ENCODE measurements around the gene PDXDC1.
"Not testable (repeated sequence)": the region's sequence is repeated elsewhere in the genome, so short reads cannot be mapped to it uniquely, and the experiment has no call there.

PDXDC1 gene

DNA sequence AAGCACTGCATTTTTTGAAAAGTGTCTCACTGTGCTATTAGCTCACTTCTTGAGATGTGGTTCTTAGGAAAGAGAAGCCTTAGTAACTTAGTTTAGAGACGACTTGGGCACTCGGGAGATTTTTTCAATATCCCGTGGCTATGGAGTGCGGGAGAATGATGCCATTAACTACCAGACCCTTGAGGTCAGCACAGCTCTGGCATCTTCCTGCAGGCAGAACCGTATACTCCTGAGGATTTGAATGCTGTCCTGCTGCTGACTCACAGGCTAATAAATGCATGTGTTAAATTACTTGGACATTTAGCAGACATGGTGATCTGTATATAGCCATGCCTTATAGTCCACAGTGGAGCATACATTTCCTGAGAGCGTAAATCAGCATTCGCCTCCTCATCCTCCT, 46.6 kb downstream of the PDXDC1 start:
- DNase-seq, result not testable (repeated sequence)

DNA sequence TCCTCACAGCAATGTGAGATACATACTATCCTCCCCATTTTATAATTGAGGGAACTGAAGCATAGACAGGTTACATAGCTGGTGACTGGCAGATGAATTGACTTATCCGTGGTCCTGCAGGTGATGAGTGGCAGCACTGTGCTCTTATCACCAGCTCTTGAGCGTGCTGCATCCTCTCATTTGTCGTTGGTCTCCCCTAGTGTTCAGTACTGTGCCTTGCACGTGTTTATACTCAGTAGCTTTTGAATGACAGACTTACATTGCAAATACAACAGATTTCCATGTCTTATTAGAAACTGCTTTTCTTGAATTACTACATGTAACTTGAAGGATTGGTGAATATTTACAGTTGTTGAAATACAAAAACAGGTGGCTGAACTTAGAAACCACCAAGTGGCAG, 47.4 kb downstream of the PDXDC1 start:
- peak; percentile 27 for DNase-seq

DNA sequence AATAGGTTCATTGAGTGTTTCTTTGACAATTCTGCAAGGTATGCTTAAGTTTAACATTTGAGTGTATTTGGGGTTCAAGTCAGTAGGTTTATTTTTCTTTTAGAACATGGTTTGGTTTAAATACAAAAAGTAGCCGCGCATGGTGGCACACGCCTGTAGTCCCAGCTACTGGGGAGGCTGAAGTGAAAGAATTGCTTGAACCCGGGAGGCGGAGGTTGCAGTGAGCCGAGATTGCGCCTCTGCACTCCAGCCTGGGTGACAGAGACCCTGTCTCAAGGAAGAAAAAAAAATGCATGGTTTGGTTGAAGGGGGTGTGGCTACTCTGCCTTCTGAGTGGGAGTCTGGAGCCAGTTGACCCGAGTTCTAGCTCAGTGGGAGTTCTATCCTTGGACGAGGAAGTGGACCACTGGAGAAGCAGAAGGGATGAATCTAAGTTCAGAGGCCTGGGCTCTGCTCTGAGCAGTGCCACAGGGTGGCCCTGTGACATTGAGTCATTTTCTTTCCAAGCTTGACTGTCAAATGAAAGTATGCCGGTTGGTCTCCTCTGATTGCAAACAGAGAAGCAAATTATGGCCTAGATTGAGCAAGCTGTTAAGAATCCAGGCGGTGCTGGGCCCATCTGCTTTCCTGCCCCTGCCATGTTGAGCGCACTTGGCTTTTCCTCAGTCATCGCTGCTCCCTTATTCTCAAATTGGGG, 48.7 kb downstream of the PDXDC1 start:
- DNase-seq, result peak; percentile 79

DNA sequence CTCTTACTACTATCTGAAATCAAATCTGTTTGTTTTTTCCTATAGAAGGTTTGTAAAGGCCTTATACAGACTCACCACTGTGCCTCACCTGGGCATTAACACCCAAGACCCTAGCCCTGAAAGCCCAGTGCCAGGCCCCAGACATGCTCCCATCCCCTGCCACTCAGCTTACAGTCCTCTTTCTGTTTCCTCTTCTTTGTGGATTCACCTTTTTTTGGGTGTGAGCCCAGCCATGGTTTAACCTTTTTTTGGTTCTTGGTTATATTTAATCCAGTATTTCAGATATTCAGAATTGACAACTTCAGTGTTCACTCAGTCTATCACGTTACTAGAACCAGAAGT, 50.0 kb downstream of the PDXDC1 start:
- DNase-seq, result not testable (repeated sequence)

DNA sequence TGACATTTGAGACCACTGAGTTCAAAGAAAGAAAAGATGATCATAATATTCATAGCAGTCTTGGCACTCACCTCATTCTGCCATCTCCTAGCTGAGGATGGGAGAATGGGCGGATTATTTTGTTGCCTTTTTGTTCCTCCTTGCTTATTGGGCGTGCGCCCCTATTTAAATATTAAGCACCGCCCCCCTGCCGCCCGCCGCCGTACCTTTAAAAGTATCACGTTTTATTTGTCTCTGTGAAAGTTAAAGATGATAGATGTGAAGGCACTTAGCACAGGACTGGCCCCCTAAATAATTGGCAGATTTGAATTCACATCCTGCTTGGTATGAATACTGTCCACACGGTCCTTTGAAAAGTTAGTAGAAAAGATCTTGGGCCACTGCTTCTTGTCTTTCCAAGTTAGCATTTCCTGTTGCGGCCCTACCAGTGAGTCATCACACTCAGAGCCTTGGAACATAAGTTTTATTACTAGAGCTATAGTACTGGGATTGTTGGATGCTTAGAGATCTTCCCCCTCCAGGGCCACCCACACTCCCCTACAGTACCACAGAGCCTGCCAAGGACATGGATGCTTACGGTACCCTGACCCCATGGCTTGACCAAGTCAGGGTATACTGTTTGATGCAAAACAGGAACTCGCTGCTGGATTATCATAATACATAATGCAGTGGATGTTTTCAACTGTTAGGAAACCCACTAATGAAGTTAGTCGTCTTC, 50.6 kb downstream of the PDXDC1 start:
- peak; percentile 12 for DNase-seq

DNA sequence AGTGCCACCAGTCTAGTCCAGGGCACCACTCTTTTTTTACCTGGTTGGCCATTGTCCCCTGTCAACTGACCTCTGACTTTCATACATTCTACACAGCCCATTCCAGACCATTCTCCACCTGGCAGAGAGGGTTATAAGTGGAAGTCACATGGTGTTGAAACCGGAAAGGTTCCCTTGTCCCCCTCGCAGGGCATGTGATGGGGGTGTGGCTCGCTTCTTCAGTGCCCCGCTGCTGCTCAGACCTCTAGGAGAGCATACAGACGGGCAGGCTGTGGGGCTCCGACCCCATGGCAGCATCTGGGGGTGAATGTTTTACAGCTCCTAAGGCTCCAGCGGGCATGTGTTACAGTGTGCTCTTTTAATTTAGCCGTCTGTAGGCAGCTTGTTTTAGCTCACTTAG, 52.2 kb downstream of the PDXDC1 start:
- not testable (repeated sequence) for DNase-seq

DNA sequence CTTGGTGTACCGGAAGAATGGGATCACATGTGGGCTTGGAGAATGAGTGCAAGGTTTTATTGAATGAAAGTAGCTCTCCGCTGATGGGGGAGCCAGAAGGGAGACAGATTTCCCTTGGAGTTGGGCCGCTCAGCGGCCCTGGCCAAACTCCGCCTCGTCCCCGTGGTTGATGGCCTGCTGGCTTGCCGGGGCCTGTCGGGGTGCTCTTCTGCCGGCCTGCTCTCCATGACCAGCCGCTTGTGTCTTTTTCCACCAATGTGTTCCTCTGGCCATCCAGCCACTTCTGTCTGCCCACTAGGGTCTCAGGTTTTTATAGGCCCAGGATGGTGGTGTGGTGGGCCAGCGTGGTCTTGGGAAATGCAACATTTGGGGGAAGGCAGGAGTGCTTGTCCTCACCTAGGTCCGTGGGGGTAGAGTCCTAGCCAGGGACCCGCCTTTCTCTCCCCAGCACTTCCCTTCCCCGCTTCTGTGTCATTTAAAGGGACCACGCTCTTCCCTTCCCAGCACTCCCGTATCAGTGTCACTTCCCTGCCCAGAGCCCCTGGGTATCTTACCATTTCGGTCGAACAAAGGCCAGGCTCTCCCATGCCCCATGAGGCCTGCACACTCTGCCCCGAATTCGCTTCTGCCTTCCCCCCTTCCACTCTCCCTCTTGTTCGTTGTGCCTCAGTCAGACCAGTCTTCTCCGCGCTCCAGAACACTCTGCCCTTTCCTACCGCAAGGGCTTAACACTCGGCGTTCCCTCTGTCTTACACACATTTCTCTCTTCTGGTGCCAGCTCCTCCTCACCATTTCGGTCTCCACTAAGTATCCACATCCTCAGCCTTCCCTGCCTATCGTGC, 52.9 kb downstream of the PDXDC1 start:
- not testable (repeated sequence) for DNase-seq

DNA sequence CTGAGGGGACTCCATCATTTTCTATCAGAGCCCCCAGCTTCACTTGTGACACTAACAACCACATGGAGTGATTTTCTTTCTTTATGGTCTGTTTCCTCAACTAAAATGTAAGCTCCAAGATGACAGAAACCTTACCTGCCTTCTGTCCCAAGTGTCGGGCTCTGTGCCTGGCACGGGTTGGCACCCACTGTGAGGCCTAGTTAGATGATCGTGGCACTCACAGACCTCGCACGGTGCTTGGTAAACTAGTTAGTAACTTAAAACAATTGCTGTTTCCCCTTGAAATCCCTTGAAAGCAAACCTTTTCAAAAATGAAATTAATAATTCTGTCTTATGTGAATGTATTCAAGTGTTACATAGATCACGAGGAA, 53.5 kb downstream of the PDXDC1 start:
- DNase-seq, result not testable (repeated sequence)

DNA sequence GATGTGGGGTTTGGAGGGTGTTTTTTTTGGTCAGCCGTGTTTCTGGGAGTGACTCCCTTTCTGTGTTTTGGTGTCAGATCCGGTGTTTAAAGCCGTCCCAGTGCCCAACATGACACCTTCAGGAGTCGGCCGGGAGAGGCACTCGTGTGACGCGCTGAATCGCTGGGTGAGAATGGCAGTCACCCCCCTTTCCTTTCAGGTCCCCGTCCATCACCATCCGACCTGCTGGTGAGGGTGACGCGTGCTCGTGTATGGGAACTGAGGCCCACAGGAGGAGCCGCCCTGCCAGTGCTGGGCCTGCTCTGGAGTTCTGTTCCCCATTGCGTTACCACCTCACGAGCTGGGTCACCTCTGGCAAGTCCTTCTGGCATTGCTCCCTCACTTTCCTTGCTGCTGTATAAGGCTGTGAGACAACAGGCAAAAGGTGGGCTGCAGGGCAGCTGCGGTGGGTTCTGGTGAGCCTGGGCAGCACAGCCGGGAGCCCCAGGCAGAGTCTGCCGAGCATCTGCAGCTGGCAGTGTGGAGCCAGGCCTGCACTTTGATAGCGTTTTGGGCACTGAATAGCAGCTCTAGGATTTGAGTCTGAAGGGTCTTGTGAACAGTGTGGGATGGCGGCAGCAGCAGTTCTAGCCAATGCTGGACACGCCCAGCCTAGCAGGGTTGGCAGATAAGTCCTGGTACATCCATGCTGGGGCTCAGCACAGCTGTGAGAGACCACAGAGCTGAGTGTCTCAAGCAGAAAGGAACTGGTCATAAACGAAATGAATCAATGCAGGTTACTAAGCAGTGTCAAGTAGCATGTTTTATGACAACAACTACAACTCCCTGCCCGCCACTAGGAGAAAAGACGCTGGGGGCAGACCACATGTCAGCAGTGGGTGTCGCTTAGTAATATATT, 54.2 kb downstream of the PDXDC1 start:
- not testable (repeated sequence) for DNase-seq

DNA sequence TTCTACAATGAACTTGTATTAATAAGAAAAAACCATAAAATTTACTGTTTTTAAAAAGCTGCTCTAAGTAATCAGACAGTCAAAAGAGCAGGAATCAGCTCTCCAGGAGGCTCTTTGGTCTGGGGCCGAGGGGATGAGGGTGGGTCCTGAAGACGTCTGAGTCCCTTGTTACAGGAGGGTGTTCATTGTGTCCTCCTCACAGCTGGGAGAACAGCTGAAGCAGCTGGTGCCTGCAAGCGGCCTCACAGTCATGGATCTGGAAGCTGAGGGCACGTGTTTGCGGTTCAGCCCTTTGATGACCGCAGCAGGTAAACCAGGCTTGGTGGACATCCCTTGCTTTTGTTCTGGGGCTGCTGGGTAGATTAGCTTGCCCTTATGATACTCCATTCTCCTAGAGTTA, 54.9 kb downstream of the PDXDC1 start:
- not testable (repeated sequence) for DNase-seq

DNA sequence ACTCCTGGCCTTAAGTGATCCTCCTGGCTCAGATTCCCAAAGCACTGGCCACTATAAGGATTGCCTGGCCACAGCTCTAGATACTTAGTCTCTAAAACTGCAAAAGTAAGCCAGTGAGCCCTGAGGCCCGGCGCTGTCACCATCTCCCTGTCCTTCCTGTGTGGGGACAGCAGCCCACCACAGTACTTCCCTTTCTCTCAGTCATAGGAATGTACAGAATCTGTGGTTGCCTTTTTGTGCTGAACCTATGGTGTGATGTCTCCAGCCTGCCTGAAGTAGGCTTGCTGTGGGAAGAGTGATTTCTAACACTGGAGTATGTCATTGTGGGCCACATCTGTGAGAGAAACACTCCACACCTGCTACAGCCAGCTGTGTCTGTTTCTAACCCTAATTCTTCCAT, 56.4 kb downstream of the PDXDC1 start:
- peak; percentile 64 for DNase-seq

DNA sequence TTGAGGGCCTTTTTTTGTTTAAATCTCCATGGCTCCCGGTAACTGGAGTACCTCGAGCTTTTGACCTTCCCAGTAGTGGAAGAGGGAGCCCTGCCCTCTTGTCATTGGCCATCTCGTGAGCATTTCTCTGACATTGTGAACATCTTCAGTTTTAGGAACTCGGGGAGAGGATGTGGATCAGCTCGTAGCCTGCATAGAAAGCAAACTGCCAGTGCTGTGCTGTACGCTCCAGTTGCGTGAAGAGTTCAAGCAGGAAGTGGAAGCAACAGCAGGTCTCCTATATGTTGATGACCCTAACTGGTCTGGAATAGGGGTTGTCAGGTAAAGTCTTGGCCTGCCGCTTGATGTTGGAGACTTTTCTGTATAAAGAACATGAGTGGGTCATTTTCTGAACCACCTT, 56.8 kb downstream of the PDXDC1 start:
- DNase-seq, result no peak

DNA sequence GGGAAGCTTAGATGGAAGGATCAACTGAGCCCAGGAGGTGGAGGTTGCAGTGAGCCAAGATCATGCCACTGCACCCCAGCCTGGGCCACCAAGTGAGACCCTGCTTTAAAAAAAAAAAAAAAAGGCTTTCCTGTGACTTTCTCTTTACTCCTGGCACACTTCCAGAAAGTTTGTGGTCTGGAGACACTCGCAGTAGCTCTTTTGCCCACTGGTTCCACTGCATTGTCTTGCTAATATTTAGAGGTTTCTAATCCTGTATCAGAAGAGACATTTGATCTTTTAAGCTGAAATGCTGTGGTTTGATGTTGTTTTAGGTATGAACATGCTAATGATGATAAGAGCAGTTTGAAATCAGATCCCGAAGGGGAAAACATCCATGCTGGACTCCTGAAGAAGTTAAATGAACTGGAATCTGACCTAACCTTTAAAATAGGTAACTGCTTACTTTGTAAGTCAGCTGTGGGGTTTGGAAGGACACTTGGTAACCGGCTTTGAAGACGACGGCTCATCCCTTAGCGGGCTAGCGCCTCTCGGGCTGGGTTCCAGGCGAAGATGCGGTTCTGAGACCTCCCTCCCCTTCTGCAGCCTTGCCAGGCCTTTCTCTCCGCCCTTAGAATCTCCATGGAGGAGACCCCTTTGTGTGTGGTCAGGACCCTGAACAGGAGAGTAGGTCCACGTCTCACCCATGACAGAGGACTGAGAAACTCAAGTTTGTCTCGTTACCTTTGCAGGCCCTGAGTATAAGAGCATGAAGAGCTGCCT, 57.9 kb downstream of the PDXDC1 start:
- peak; percentile 35 for DNase-seq

DNA sequence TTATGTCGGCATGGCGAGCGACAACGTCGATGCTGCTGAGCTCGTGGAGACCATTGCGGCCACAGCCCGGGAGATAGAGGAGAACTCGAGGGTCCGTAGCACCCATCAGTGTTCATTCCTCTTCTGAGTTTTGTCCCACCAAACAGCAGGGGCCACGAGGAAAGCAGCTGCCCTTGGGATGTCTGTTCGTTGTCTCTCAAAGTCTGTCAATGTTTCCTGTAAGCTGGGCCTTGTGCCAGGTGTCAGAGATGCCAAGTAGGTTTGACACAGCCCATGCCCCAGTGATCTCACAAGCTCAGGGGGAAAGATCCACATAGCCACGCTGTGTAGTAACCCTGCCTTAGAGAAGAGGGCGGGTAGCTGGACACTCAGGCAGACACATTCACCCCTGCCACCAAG, 58.5 kb downstream of the PDXDC1 start:
- DNase-seq, result no peak

DNA sequence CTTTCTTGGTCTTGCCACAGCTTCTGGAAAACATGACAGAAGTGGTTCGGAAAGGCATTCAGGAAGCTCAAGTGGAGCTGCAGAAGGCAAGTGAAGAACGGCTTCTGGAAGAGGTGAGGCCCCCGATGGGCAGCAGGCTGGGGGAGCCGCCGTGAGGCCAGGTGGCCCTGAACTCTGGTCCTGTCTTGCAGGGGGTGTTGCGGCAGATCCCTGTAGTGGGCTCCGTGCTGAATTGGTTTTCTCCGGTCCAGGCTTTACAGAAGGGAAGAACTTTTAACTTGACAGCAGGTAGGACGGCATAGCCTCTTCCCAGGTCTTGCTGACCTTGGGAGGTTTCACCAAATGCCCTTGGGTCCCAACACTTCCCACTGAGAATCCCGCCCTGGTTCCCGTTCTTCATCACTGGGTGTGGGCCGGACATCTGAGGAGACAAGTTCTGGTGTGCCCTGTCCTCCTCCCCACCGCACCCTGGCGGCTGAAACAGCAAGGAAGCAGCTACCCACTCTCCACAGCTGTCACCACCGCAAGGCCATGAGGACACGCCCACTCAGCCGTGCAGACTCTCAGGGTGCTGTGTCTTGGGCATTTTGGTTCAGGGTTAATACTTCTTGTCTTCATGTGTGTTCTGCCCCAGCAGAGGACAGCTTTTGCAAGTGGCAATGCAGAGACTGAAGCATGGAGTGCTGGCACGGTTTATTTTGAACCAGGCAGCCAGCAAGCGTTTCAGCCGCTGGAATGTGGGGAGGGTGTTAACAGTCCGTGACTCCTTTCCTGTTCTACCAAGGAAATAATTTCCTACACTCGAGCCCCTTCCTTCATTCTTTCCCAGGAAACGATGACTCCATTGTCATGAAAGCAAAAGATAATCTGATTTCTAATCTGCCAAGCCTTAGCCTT, 59.7 kb downstream of the PDXDC1 start:
- DNase-seq, result no peak

DNA sequence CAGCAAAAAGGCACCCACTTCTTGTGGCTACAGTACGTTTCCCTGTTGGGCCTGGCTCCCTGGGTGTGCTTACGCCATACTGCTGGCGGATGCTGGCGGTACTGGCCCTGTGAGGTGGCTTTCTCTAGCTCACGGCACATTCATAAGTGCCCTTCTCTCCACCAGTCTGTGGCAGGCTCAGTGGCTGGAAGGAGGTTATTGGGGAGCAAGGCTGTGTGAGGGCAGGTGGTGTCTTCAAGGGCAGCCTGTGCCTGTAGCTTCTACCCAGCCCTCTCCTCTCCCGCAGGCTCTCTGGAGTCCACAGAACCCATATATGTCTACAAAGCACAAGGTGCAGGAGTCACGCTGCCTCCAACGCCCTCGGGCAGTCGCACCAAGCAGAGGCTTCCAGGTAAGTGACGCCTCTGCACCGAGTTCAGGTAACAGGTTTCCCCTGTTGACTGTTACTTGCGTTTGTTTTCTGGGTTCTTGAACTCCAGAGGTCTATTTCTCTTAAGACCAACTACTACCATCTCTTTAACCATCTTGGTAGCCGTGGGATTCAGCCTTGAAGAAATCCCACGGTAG, 60.4 kb downstream of the PDXDC1 start:
- DNase-seq, result no peak

DNA sequence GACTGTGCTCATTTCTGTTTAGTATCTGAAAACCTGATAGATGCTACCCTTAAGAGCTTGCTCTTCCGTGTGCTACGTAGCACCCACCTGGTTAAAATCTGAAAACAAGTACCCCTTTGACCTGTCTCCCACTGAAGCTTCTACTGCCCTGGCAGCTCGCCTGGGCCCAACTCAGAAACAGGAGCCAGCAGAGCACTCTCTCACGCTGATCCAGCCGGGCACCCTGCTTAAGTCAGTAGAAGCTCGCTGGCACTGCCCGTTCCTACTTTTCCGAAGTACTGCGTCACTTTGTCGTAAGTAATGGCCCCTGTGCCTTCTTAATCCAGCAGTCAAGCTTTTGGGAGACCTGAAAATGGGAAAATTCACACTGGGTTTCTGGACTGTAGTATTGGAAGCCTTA, 62.2 kb downstream of the PDXDC1 start:
- DNase-seq, result no peak

DNA sequence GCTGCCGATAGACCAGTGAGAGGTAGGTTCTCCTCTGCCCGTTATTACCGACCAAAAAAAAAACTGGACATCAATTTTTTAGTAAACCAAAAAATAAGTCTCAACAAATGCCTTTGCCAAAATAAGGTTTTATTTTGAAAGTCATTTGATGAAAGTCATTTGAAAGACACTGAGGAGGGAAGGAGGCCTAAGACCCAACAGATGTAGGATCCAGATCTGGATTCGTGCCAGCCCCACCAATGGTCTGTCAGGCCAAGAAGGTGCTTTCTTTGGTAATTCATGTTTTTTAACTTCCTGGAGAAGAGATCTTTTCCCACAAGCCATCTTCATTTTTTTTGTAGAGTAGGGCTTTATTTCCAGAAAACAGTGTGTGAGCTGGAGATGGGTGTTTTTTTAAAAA, 62.9 kb downstream of the PDXDC1 start:
- DNase-seq, result no peak

DNA sequence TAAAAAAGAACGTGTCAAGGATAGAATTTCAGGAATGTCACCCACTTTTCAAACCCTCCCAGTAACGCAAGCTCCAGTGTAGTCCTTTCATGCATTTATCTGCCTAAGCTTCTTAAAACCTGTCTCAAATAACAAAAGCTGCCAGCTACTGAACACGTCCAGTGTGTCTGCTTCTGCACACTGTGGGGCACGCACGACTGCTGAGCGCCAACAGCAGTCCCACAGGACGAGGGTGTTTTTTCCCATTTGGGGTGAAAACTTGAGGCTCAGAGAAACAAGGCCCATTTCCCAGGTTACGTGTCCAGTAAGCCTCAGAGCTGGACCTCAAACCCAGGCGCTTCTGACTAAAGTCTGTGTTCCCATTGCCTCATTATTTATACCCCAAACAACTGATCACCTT, 63.9 kb downstream of the PDXDC1 start:
- no peak for DNase-seq

DNA sequence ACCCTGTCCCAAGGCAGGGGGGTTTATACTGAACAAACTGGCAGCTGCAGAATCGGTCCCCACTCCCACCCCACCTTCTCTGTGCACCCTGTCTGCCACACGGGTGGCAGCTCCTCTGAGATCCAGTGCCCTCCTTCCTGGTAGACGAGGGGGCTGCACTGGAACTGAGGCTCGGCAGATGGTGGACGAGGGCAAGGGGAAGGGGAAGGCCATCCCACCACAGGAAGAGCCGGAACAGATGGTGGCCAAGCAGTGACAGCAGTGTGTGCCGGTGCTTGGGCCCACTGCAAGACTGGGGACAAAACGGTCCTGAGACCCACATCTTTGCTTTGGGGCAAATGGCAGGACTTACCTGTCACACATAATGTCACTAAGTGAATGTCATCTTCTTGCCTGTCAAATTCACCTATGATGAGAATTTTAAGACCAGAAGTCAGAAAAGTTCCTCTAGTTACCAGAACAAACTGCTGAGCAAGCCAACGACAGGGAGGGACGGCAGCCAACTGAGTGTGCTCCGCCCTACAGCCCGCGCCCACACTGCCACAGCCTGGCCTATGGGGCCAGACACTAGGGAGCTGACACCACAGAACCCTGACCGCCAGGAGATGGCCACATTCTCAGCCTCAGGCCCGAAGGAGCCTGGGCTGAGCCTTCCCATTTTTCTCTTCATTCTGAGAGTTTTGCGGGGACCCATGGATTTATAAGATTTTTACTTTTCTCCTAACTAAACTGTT, 66.6 kb downstream of the PDXDC1 start:
- DNase-seq, result peak; percentile 85

All from suppressor macrophage treated with lipopolysaccharide for 4 hours (primary cell).